OCI-LY7 (cell line): ENCODE data around the gene FBXO45. TPM values are rescaled to one million over a fixed set of nuclear protein-coding genes. Genes with fewer than 3 reads are reported as not detected.

ENCODE experiments used
- Bru-seq: library from RNA; stranded (reverse); fragments of 400-500 nt; gene quantifications from one replicate; lab custom pipeline; 2021; lab: Mats Ljungman, UMichigan
- BruChase-seq, 2 experiments: library from RNA; stranded (reverse); fragments of 400-500 nt; gene quantifications; one replicate each; lab custom pipeline; 2021; lab: Mats Ljungman, UMichigan
- BruUV-seq: library from RNA; stranded (reverse); fragments of 400-500 nt; replicated peaks from 2 replicates; lab custom pipeline; 2021; lab: Mats Ljungman, UMichigan
- CTCF ChIA-PET: fragments of 300-600 bp; sonication (Branson Sonifier 250); formaldehyde crosslinking; loops from one replicate; lab custom pipeline; 2022; ENCODE audit warnings: antibody characterized with exemption; ENCODE audit not compliant: unreplicated experiment; lab: Charles Lee
- POLR2A ChIA-PET: fragments of 300-600 bp; sonication (Branson Sonifier 250); formaldehyde crosslinking; loops from one replicate; lab custom pipeline; 2022; ENCODE audit warnings: antibody characterized with exemption; lab: Charles Lee
- DNase-seq: peaks from one replicate; pipeline ENCODE4 v3.0.0-alpha.2; 2015; ENCODE audit warnings: low spot score
- H2AFZ ChIP-seq: fragments of 200-600 bp; sonication (generic), shearing (Covaris generic); 2 replicates; pipeline ENCODE4 v1.6.1; 2014; ENCODE audit warnings: mild to moderate bottlenecking, antibody characterized with exemption, low read length, moderate library complexity
- H3K27ac ChIP-seq: fragments of 200-600 bp; sonication (generic); 2 replicates; pipeline ENCODE4 v1.5.1; 2014; ENCODE audit warnings: mixed run types, low read depth, mild to moderate bottlenecking, moderate library complexity, low read length, inconsistent platforms; ENCODE audit not compliant: poor library complexity, severe bottlenecking
- H3K36me3 ChIP-seq: fragments of 200-600 bp; sonication (generic); 2 replicates; pipeline ENCODE4 v1.6.1; 2014; ENCODE audit warnings: mild to moderate bottlenecking, antibody characterized with exemption, low read length, moderate library complexity, mixed read lengths; ENCODE audit not compliant: insufficient read depth
- H3K4me1 ChIP-seq: fragments of 200-600 bp; sonication (generic); 2 replicates; pipeline ENCODE4 v1.5.1; 2014; ENCODE audit warnings: mild to moderate bottlenecking, low read length; ENCODE audit not compliant: insufficient read depth, poor library complexity, severe bottlenecking
- H3K4me2 ChIP-seq: fragments of 200-600 bp; sonication (generic); 2 replicates; pipeline ENCODE4 v1.6.1; 2014; ENCODE audit warnings: mild to moderate bottlenecking, low read length
- H3K4me3 ChIP-seq: fragments of 200-600 bp; sonication (generic); 2 replicates; pipeline ENCODE4 v1.5.1; 2014; ENCODE audit warnings: mild to moderate bottlenecking, low read depth, low read length; ENCODE audit not compliant: poor library complexity, severe bottlenecking
- H3K79me2 ChIP-seq: fragments of 200-600 bp; sonication (generic); 2 replicates; pipeline ENCODE4 v1.6.1; 2016; ENCODE audit warnings: low read depth, mild to moderate bottlenecking, low read length, moderate library complexity, mixed read lengths; ENCODE audit not compliant: insufficient read depth
- H3K9me2 ChIP-seq: fragments of 200-600 bp; sonication (generic); 2 replicates; pipeline ENCODE4 v1.6.1; 2016; ENCODE audit warnings: mild to moderate bottlenecking, low read length, mixed read lengths; ENCODE audit not compliant: insufficient read depth
- H3K9me3 ChIP-seq: fragments of 200-600 bp; sonication (generic); 2 replicates; pipeline ENCODE4 v1.6.1; 2014; ENCODE audit warnings: mild to moderate bottlenecking, mixed run types, low read length, mixed read lengths
- H4K20me1 ChIP-seq: fragments of 200-600 bp; sonication (generic); 2 replicates; pipeline ENCODE4 v1.6.1; 2014; ENCODE audit warnings: mild to moderate bottlenecking, antibody characterized with exemption, low read length, moderate library complexity, mixed read lengths; ENCODE audit not compliant: insufficient read depth
- CTCF ChIP-seq: fragments of 200-600 bp; sonication (generic); conservative IDR thresholded peaks from 2 replicates; pipeline ENCODE4 v1.5.1; 2014; ENCODE audit warnings: mild to moderate bottlenecking, antibody characterized with exemption, low read length, moderate library complexity, mixed read lengths
- EZH2phosphoT487 ChIP-seq: fragments of 200-600 bp; sonication (generic); IDR thresholded peaks from 2 replicates; pipeline ENCODE4 v1.6.1; 2018; ENCODE audit warnings: low read depth, borderline replicate concordance, mild to moderate bottlenecking, mixed run types, antibody characterized with exemption, low read length, moderate library complexity, mixed read lengths
- intact Hi-C: fragments of 100-400 bp; cut with micrococcal nuclease; formaldehyde crosslinking; loops from one replicate; pipeline ENCODE4 v1.10.0; 2022; ENCODE audit not compliant: unreplicated experiment
- long read RNA-seq: library from polyadenylated mRNA; stranded (forward); transcript quantifications from one replicate; pipeline ENCODE4 v2.0.0, GENCODE V29; 2022
- total RNA-seq, 2 experiments: library from RNA; depleted of rRNA in 1 of 2; stranded (reverse); fragments of >200 nt in 1 of 2; shearing (Covaris generic) in 1 of 2; gene quantifications; 2 replicates each; pipeline ENCODE4 v1.2.3, GENCODE V29; 2014 to 2022

FBXO45 gene
- total RNA-seq (2014; rRNA removed; shearing (Covaris generic)) = 10.6 and 12.5 TPM in 2 replicates
- total RNA-seq (2022) = 15.5 and 15.6 TPM in 2 replicates
- percentile 65 among the genes with signal in this experiment for Bru-seq, nascent RNA
- BruChase-seq, experiment 1, labeled RNA remaining after a 6-hour chase = percentile 78 among the genes with signal in this experiment
- percentile 93 among the genes with signal in this experiment for BruChase-seq, experiment 2, labeled RNA remaining after a 2-hour chase
- long read RNA-seq, full-length matches to known transcripts = 36 of 39 reads
- long read RNA-seq, partial matches to known transcripts = 1 of 39 reads
- long read RNA-seq, other reads (novel, unspliced or antisense) = 2 of 39 reads

- CTCF ChIA-PET = no interaction called here
- TF ChIP-seq EZH2phosphoT487 = no peak
- no peak for TF ChIP-seq CTCF
- intact Hi-C loops = loop anchor here (1.0 to 2.0 kb wide), 2 partner anchors 66 to 374 kb away; partner anchors contain the start of genes NCBP2 and RNF168
- Histone ChIP-seq H3K79me2 (peaks cover 55% of the 10 kb centered on the region), H3K9me2 (no peaks in the 10 kb centered on the region), H3K36me3 (peaks cover 20% of the 10 kb centered on the region; the same call in 1 of the 2 replicates), H2AFZ (peak within 1 kb of the TSS; percentile 81), H3K4me2 (peak within 1 kb of the TSS; percentile 93), H4K20me1 (peaks cover 15% of the 10 kb centered on the region; the same call in 1 of the 2 replicates), H3K27ac (peak within 1 kb of the TSS; percentile 52), H3K9me3 (no peaks in the 10 kb centered on the region), H3K4me3 (peak within 1 kb of the TSS; percentile 85), H3K4me1 (peaks cover 28% of the 10 kb centered on the region)
- no TSS peak for BruUV-seq
- peak; percentile 97 for DNase-seq
- POLR2A ChIA-PET = interaction anchor here (0.6 to 1.0 kb wide), 2 partner anchors 12 to 1249 kb away, joined by 3 read pairs; no protein-coding TSS in a partner anchor
Observed at GRCh38 chr3:196568246-196569002, at the start of gene FBXO45, which contains the start of gene WDR53. FBXO45 (plus strand) TSS chr3:196568660; CDS start chr3:196568985, 325 bp downstream. WDR53 (minus strand) TSS chr3:196568554; CDS start chr3:196561475, 7,079 bp downstream.

DNA sequence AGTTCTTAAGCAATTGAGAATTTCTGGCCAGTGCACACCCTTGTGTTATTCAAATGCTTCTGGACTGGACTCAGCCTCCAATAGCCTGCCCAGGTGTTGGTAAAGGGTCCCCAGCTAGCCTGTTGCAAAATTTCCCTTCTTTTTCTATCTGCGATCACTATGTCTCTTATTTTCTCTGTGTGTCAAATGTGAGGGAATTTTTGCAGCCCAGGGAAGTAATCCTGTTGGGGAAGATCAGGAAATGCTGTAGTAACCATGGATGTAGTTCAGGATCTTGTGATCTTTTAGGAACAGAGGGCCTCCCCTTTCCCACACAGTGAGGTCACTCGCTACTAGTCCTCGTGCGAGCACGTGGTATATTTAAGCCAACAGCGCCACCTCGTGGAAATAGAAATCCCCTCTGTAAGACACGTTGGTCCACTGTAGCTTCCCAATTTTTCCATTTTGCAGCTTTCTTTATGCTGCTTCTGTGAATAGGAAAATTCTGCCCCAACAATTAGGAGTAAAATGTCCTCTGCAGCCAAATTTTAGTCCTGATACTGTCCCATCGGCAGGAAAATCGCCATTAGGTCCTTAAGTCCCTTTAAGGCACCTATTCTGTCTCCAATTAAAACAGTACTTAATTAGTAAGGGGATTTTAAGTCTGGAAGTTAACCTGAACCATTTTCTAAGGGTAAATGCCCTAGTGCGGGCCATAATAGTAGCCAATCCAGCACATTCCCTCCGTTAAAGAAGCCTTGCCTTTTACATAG is 49.3 kb upstream of the FBXO45 start:
- Histone ChIP-seq H3K9me2 (no peaks in the 10 kb centered on the region), H3K36me3 (no peaks in the 10 kb centered on the region), H3K4me1 (no peaks in the 10 kb centered on the region), H4K20me1 (no peaks in the 10 kb centered on the region), H3K27ac (no peak overlapping the region), H3K4me2 (no peak overlapping the region), H3K79me2 (no peaks in the 10 kb centered on the region), H3K9me3 (peaks cover 26% of the 10 kb centered on the region), H2AFZ (no peak overlapping the region), H3K4me3 (no peak overlapping the region)
- CTCF ChIA-PET = interaction anchor here (0.5 kb wide), 1 partner anchor 106 kb away, joined by 3 read pairs; no protein-coding TSS in a partner anchor
- peak; percentile 91 for TF ChIP-seq CTCF
- no peak for TF ChIP-seq EZH2phosphoT487
- POLR2A ChIA-PET = interaction anchor here (0.5 to 1.4 kb wide), 3 partner anchors 444 to 1265 kb away, joined by 3 to 5 read pairs (median 3); no protein-coding TSS in a partner anchor
- DNase-seq = peak; percentile 83
- BruUV-seq = no TSS peak
- intact Hi-C loops = loop anchor here (1.0 kb wide), 2 partner anchors 266 to 497 kb away; no protein-coding TSS in a partner anchor
